Neural progenitor cell (in vitro differentiated cells): Measurements from ENCODE around the gene DDX24. TPM values are rescaled to one million over a fixed set of nuclear protein-coding genes. Genes with fewer than 3 reads are reported as not detected.

Experiments used
- DNase-seq: peaks from one replicate; pipeline ENCODE4 v3.0.0-alpha.2; 2016; ENCODE audit warnings: low spot score
- H2AFZ ChIP-seq: fragments of 200-600 bp; sonication (generic); replicated peaks from 2 replicates; pipeline ENCODE4 v1.6.1; 2016; ENCODE audit warnings: antibody characterized with exemption
- H3F3A ChIP-seq: fragments of 200-600 bp; sonication (generic); 2 replicates; pipeline ENCODE4 v1.6.1; 2016; ENCODE audit warnings: antibody characterized with exemption, low read depth
- H3K27ac ChIP-seq: fragments of 200-600 bp; sonication (generic); 2 replicates; pipeline ENCODE4 v1.5.1; 2016; ENCODE audit warnings: mild to moderate bottlenecking
- H3K27me3 ChIP-seq: fragments of 200-600 bp; sonication (generic); 2 replicates; pipeline ENCODE4 v1.6.1; 2016; ENCODE audit warnings: mild to moderate bottlenecking, moderate library complexity
- H3K36me3 ChIP-seq: fragments of 200-600 bp; sonication (generic); 2 replicates; pipeline ENCODE4 v1.5.1; 2016
- H3K4me1 ChIP-seq: fragments of 200-600 bp; sonication (generic); 2 replicates; pipeline ENCODE4 v1.6.1; 2016; ENCODE audit warnings: mixed run types
- H3K4me2 ChIP-seq: fragments of 200-600 bp; sonication (generic); 2 replicates; pipeline ENCODE4 v1.6.1; 2016
- H3K4me3 ChIP-seq: fragments of 200-600 bp; sonication (generic); 2 replicates; pipeline ENCODE4 v1.5.1; 2016
- H3K79me2 ChIP-seq: fragments of 200-600 bp; sonication (generic); 2 replicates; pipeline ENCODE4 v1.6.1; 2016; ENCODE audit warnings: low read depth
- H3K9ac ChIP-seq: fragments of 200-600 bp; sonication (generic); 2 replicates; pipeline ENCODE4 v1.6.1; 2016
- H3K9me3 ChIP-seq: fragments of 200-600 bp; sonication (generic); 2 replicates; pipeline ENCODE4 v1.5.1; 2016; ENCODE audit warnings: low read depth
- H4K20me1 ChIP-seq: fragments of 200-600 bp; sonication (generic); 2 replicates; pipeline ENCODE4 v1.6.1; 2016; ENCODE audit warnings: low read depth
- H3K27ac Mint-ChIP-seq: 3 replicates; pipeline ENCODE4 v1.8.0; 2021; ENCODE audit warnings: mixed read lengths
- H3K27me3 Mint-ChIP-seq: 2 replicates; pipeline ENCODE4 v1.8.0; 2022; ENCODE audit warnings: low read depth, mild to moderate bottlenecking, inconsistent platforms, moderate library complexity, mixed read lengths; ENCODE audit not compliant: insufficient read depth
- H3K36me3 Mint-ChIP-seq: 3 replicates; pipeline ENCODE4 v1.8.0; 2021; ENCODE audit warnings: mixed read lengths
- H3K4me1 Mint-ChIP-seq: 3 replicates; pipeline ENCODE4 v1.8.0; 2021; ENCODE audit warnings: mixed read lengths
- H3K4me3 Mint-ChIP-seq: 3 replicates; pipeline ENCODE4 v1.8.0; 2021; ENCODE audit warnings: mild to moderate bottlenecking, moderate library complexity, mixed read lengths
- H3K9me3 Mint-ChIP-seq: 3 replicates; pipeline ENCODE4 v1.8.0; 2020; ENCODE audit warnings: mixed read lengths
- EZH2 ChIP-seq: fragments of 200-600 bp; sonication (generic); IDR thresholded peaks from 2 replicates; pipeline ENCODE4 v1.6.1; 2017; ENCODE audit warnings: antibody characterized with exemption, mild to moderate bottlenecking, moderate library complexity
- EZH2phosphoT487 ChIP-seq: fragments of 200-600 bp; sonication (generic); IDR thresholded peaks from 2 replicates; pipeline ENCODE4 v1.6.1; 2017; ENCODE audit warnings: antibody characterized with exemption
- total RNA-seq: library from RNA; depleted of rRNA; stranded (reverse); fragments of >200 nt; gene quantifications from 2 replicates; pipeline ENCODE4 v1.2.3, GENCODE V29; 2015; ENCODE audit warnings: low replicate concordance
- TF ChIP-seq, protein P1 (sequence below): fragments of 200-600 bp; sonication (generic); IDR thresholded peaks from 2 replicates; pipeline ENCODE4 v1.5.1; 2017; ENCODE audit warnings: antibody characterized with exemption, mild to moderate bottlenecking

Gene DDX24
- total RNA-seq, 1 donor from 2014 or later, result 153 TPM

DNA sequence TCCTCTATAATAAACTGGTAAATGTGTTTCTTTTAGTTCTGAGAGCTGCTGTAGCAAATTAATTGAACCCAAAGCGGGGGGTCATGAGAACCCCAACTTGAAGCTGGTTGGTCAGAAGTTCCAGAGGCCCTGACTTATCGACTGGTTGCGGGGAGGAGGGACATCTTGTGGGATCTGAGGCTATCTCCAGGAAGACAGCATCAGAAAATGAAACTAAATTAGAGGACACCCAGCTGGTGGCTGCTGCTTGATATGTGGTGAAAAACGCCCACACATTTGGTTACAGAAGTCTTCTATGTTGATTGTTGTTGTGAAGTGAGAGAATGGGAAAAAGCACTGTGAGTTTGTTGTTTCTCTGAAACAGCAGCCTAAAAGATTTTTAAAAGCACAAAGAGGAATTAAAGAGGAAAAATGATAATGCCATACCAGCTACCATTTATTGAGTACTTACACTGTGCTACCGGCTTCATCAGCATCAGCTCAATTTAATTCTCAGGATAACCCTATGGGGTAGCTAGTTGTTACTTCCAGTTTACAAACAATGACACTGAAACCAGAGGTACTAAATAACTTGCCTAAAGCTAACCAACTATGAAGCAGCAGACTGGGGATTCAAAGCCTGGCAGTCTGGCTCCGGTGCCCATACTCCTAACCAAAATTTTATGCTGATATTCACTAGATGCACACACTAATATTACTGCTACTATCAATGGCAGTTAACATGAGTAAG is 24.3 kb downstream of the DDX24 start:
- Histone ChIP-seq H3K27ac (no peak overlapping the region), H3K27me3 (no peaks in the 10 kb centered on the region), H3K36me3 (no peaks in the 10 kb centered on the region), H3F3A (no peaks in the 10 kb centered on the region), H3K79me2 (no peaks in the 10 kb centered on the region), H3K4me1 (no peaks in the 10 kb centered on the region), H3K9ac (no peak overlapping the region), H2AFZ (no peak overlapping the region), H3K4me2 (no peak overlapping the region), H3K9me3 (no peaks in the 10 kb centered on the region), H3K4me3 (no peak overlapping the region), H4K20me1 (peaks cover 4% of the 10 kb centered on the region)
- Mint-ChIP-seq H3K36me3 (peaks cover 58% of the 10 kb centered on the region), H3K27me3 (no peaks in the 10 kb centered on the region), H3K4me3 (no peak overlapping the region), H3K27ac (no peak overlapping the region), H3K9me3 (no peaks in the 10 kb centered on the region), H3K4me1 (peaks cover 5% of the 10 kb centered on the region)
- TF ChIP-seq EZH2phosphoT487, result no peak
- no peak for TF ChIP-seq EZH2
- TF ChIP-seq, protein P1, sequence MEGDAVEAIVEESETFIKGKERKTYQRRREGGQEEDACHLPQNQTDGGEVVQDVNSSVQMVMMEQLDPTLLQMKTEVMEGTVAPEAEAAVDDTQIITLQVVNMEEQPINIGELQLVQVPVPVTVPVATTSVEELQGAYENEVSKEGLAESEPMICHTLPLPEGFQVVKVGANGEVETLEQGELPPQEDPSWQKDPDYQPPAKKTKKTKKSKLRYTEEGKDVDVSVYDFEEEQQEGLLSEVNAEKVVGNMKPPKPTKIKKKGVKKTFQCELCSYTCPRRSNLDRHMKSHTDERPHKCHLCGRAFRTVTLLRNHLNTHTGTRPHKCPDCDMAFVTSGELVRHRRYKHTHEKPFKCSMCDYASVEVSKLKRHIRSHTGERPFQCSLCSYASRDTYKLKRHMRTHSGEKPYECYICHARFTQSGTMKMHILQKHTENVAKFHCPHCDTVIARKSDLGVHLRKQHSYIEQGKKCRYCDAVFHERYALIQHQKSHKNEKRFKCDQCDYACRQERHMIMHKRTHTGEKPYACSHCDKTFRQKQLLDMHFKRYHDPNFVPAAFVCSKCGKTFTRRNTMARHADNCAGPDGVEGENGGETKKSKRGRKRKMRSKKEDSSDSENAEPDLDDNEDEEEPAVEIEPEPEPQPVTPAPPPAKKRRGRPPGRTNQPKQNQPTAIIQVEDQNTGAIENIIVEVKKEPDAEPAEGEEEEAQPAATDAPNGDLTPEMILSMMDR, result no peak
- no peak for DNase-seq

DNA sequence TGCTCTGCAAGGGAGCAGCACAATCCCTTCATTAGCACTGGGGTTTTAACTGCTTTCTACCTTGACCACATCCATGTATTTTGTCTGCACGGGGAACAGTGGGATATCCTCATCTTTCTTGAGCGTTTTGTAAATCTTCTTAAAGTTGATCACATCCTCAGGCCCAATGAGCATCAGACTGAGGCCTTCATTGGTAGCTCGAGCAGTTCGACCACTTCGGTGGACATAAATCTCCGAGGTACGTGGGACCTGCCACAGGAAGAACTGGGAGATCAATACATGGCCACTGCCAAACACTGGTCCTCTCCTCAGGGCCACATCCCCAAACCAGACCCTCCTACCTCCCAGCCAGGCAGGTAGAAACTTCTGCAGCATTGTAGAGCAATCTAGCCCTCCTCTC is 26.1 kb downstream of the DDX24 start:
- H3K9ac ChIP-seq, result no peak overlapping the region
- DNase-seq, result no peak
- H3K36me3 ChIP-seq, result no peaks in the 10 kb centered on the region
- H3K27me3 Mint-ChIP-seq, result no peaks in the 10 kb centered on the region
- peaks cover 56% of the 10 kb centered on the region for H3K36me3 Mint-ChIP-seq
- H3K4me3 Mint-ChIP-seq, result no peak overlapping the region
- no peaks in the 10 kb centered on the region for H3F3A ChIP-seq
- H3K4me1 ChIP-seq, result peaks cover 4% of the 10 kb centered on the region
- no peak overlapping the region for H3K4me3 ChIP-seq
- H3K9me3 ChIP-seq, result no peaks in the 10 kb centered on the region
- H3K27ac Mint-ChIP-seq, result no peak overlapping the region
- H2AFZ ChIP-seq, result no peak overlapping the region
- H3K27ac ChIP-seq, result no peak overlapping the region
- no peaks in the 10 kb centered on the region for H3K79me2 ChIP-seq
- no peaks in the 10 kb centered on the region for H3K27me3 ChIP-seq
- H3K4me2 ChIP-seq, result no peak overlapping the region
- H3K4me1 Mint-ChIP-seq, result peaks cover 20% of the 10 kb centered on the region
- H3K9me3 Mint-ChIP-seq, result no peaks in the 10 kb centered on the region
- TF ChIP-seq EZH2 (no peak), EZH2phosphoT487 (no peak)
- TF ChIP-seq, protein P1, result no peak
- H4K20me1 ChIP-seq, result peaks cover 4% of the 10 kb centered on the region

DNA sequence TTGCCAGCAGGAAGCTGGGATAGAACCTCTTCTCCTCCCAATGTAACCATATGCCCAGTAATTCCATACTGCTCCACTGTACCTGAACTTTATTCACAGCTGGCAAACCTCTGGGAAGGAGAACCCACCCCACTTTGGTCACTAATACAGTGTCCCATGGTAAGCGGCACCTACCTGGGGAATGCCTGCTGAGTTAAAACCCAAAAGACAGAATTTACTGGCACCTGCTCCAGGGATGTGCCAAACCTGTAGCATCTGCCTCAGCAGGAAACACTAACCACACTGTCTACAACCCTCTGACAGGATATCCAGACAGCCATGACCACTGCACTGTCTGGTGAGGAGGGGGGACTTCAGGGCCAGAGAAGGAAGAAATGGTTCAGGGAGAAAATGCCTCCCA is 26.6 kb downstream of the DDX24 start:
- Mint-ChIP-seq H3K36me3 (peaks cover 58% of the 10 kb centered on the region), H3K4me1 (peaks cover 22% of the 10 kb centered on the region), H3K27me3 (no peaks in the 10 kb centered on the region), H3K4me3 (no peak overlapping the region), H3K9me3 (no peaks in the 10 kb centered on the region), H3K27ac (no peak overlapping the region)
- Histone ChIP-seq H4K20me1 (peaks cover 4% of the 10 kb centered on the region), H3F3A (no peaks in the 10 kb centered on the region), H3K9ac (no peak overlapping the region), H3K36me3 (no peaks in the 10 kb centered on the region), H2AFZ (no peak overlapping the region), H3K27ac (no peak overlapping the region), H3K4me1 (peaks cover 4% of the 10 kb centered on the region), H3K9me3 (no peaks in the 10 kb centered on the region), H3K79me2 (no peaks in the 10 kb centered on the region), H3K4me3 (no peak overlapping the region), H3K4me2 (no peak overlapping the region), H3K27me3 (no peaks in the 10 kb centered on the region)
- DNase-seq, result no peak
- TF ChIP-seq, protein P1, result no peak
- TF ChIP-seq EZH2 (no peak), EZH2phosphoT487 (no peak)
